H1 (cell line): ENCODE data around the gene RAB11B. TPM values are rescaled to one million over a fixed set of nuclear protein-coding genes. Genes with fewer than 3 reads are reported as not detected.

ENCODE experiments used
- SP4 ChIP-seq: IDR thresholded peaks from 2 replicates; pipeline ENCODE4 v1.6.1; 2012; ENCODE audit warnings: low read length, inconsistent platforms
- polyA plus RNA-seq, 7 experiments: library from polyadenylated mRNA; depleted of rRNA in 3 of 7; stranded (reverse) in 5 of 7; unstranded in 2 of 7; fragments of >200 nt in 5 of 7; fragments of 200-250 nt in 2 of 7; gene quantifications; 1 replicate in 5 of 7; 2 replicates in 1 of 7; 4 replicates in 1 of 7; pipeline versions ENCODE4 v1.2.1 to v1.2.3, GENCODE V29; 2011 to 2013; ENCODE audit warnings: missing spikeins in 2 of 7, mixed read lengths in 2 of 7
- total RNA-seq: library from RNA; stranded (reverse); fragmentation: NEBNext Ultra II Directional; extraction: Animal tissue kit (Norgen Biotek cat#: 25700); gene quantifications from 2 replicates; pipeline ENCODE4 v1.2.1, GENCODE V29; 2021
- TF ChIP-seq, protein P1 (sequence below), 3 experiments: IDR thresholded peaks; 1 replicate in 2 of 3; 2 replicates in 1 of 3; pipeline versions ENCODE4 v1.5.1 to v1.6.1; 2011; ENCODE audit warnings: low read length in 3 of 3, mild to moderate bottlenecking in 3 of 3, inconsistent platforms in 2 of 3, low read depth in 1 of 3, moderate library complexity in 1 of 3; ENCODE audit not compliant: insufficient read depth in 1 of 3; ENCODE audit errors: control extremely low read depth in 1 of 3

The RAB11B gene
- total and polyA plus RNA-seq, 2 of the 8 experiments (the other 6 are each of a cell fraction or from before 2014, with no cell fraction given), result 50.2 to 85.8 TPM

DNA sequence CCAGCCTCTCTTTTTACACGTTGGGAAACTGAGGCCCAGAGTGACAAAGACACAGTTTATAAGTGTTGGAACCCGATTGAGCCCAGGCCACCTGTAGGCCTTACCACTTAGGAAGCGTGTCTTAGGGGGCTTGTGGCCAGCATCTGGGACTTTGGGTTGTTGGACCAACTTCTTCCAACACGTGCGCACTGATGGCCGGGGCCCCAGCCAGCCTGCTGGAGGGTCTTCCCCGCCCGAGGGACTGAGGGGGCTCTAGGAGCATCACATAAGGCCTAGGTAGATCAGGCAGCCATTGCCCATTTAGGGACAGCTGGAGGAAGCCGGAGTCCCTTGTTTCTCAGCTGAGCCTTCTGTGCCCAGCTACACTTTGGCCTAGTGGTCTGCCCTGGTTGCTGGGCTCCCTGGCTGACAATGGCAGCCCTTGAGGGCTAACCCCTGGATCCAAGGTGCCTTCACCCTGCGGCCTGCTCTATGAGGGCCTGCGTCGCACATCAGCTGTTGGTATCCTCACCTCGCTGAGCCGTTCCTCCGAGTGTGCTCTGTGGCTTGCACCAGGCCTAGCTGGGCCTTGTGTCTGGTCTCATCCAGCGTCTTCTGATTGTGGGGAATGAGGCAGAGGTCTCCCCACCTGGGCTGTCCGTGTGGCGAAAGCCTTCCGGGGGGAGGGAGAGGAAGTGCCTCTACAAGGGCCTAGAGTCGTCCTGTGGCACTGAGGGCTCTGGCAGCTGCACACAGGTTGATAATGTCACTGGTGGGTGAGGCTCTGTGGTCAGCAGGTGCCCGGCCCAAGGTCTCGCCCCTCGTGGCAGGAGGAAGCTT, 1.2 kb downstream of the RAB11B start (continued):
- TF ChIP-seq, protein P1, sequence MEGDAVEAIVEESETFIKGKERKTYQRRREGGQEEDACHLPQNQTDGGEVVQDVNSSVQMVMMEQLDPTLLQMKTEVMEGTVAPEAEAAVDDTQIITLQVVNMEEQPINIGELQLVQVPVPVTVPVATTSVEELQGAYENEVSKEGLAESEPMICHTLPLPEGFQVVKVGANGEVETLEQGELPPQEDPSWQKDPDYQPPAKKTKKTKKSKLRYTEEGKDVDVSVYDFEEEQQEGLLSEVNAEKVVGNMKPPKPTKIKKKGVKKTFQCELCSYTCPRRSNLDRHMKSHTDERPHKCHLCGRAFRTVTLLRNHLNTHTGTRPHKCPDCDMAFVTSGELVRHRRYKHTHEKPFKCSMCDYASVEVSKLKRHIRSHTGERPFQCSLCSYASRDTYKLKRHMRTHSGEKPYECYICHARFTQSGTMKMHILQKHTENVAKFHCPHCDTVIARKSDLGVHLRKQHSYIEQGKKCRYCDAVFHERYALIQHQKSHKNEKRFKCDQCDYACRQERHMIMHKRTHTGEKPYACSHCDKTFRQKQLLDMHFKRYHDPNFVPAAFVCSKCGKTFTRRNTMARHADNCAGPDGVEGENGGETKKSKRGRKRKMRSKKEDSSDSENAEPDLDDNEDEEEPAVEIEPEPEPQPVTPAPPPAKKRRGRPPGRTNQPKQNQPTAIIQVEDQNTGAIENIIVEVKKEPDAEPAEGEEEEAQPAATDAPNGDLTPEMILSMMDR (IDR thresholded peaks at IDR 0.05; ENCODE audit: control extremely low read depth in 1 of 3, insufficient read depth in 1 of 3, low read depth in 1 of 3, low read length in 3 of 3), result no peak
- TF ChIP-seq SP4, result no peak
